GM23338 (cell line): Measurements from ENCODE around the gene SARS2. TPM values are rescaled to one million over a fixed set of nuclear protein-coding genes. Genes with fewer than 3 reads are reported as not detected.
"Not testable (repeated sequence)": the region's sequence is repeated elsewhere in the genome, so short reads cannot be mapped to it uniquely, and the experiment has no call there.

Experiments
- ATAC-seq: fragments of 200-7000 bp; cut with Tn5 transposase; 3 replicates; pipeline ENCODE4 v1.9.1; 2020
- DNase-seq: peaks from one replicate; pipeline ENCODE4 v3.0.0-alpha.2; 2015; ENCODE audit warnings: low spot score
- H2AFZ ChIP-seq: fragments of 200-600 bp; sonication (generic); 2 replicates; pipeline ENCODE4 v1.8.0; 2016; ENCODE audit warnings: antibody characterized with exemption, mild to moderate bottlenecking, moderate library complexity
- H3F3A ChIP-seq: fragments of 200-600 bp; sonication (generic); replicated peaks from 2 replicates; pipeline ENCODE4 v1.8.0; 2017; ENCODE audit warnings: antibody characterized with exemption, mixed run types, low read depth
- H3K27ac ChIP-seq: fragments of 200-600 bp; sonication (generic); 2 replicates; pipeline ENCODE4 v1.6.1; 2016; ENCODE audit warnings: low read depth
- H3K27me3 ChIP-seq: fragments of 200-600 bp; sonication (generic); 2 replicates; pipeline ENCODE4 v1.8.0; 2016; ENCODE audit warnings: mild to moderate bottlenecking, mixed run types, moderate library complexity; ENCODE audit not compliant: insufficient read depth
- H3K36me3 ChIP-seq: fragments of 200-600 bp; sonication (generic); 2 replicates; pipeline ENCODE4 v1.8.0; 2016; ENCODE audit warnings: mild to moderate bottlenecking; ENCODE audit not compliant: insufficient read depth
- H3K4me1 ChIP-seq: fragments of 200-600 bp; sonication (generic); 2 replicates; pipeline ENCODE4 v1.8.0; 2016; ENCODE audit warnings: mild to moderate bottlenecking, moderate library complexity; ENCODE audit not compliant: insufficient read depth
- H3K4me2 ChIP-seq: fragments of 200-600 bp; sonication (generic); 2 replicates; pipeline ENCODE4 v1.7.1; 2017; ENCODE audit warnings: mixed run types
- H3K4me3 ChIP-seq: fragments of 200-600 bp; sonication (generic); 2 replicates; pipeline ENCODE4 v1.6.1; 2016; ENCODE audit warnings: mixed run types
- H3K79me2 ChIP-seq: fragments of 200-600 bp; sonication (generic); replicated peaks from 2 replicates; pipeline ENCODE4 v1.8.0; 2017; ENCODE audit warnings: mild to moderate bottlenecking; ENCODE audit not compliant: insufficient read depth
- H3K9me2 ChIP-seq: fragments of 200-600 bp; sonication (generic); 2 replicates; pipeline ENCODE4 v1.8.0; 2017; ENCODE audit not compliant: insufficient read depth
- H4K20me1 ChIP-seq: fragments of 200-600 bp; sonication (generic); replicated peaks from 2 replicates; pipeline ENCODE4 v1.8.0; 2017; ENCODE audit warnings: mild to moderate bottlenecking; ENCODE audit not compliant: insufficient read depth
- H3K27ac Mint-ChIP-seq: 2 replicates; pipeline ENCODE4 v1.8.0; 2020; ENCODE audit warnings: inconsistent platforms, mild to moderate bottlenecking, moderate library complexity, mixed read lengths
- H3K27me3 Mint-ChIP-seq: 3 replicates; pipeline ENCODE4 v1.8.0; 2022; ENCODE audit warnings: low read depth, mild to moderate bottlenecking, moderate library complexity, mixed read lengths, inconsistent platforms; ENCODE audit not compliant: insufficient read depth, poor library complexity
- H3K36me3 Mint-ChIP-seq: 3 replicates; pipeline ENCODE4 v1.8.0; 2021; ENCODE audit warnings: low read depth, mild to moderate bottlenecking, inconsistent platforms, moderate library complexity, mixed read lengths
- H3K4me1 Mint-ChIP-seq: 3 replicates; pipeline ENCODE4 v1.8.0; 2020; ENCODE audit warnings: mild to moderate bottlenecking, inconsistent platforms, mixed read lengths
- H3K4me3 Mint-ChIP-seq: 3 replicates; pipeline ENCODE4 v1.8.0; 2021; ENCODE audit warnings: moderate library complexity, mild to moderate bottlenecking, inconsistent platforms, mixed read lengths
- H3K9me3 Mint-ChIP-seq: 3 replicates; pipeline ENCODE4 v1.8.0; 2020; ENCODE audit warnings: moderate library complexity, mild to moderate bottlenecking, inconsistent platforms, mixed read lengths
- CREB1 ChIP-seq: fragments of 250-450 bp; sonication (Bioruptor Pico); IDR thresholded peaks from 2 replicates; pipeline ENCODE4 v1.5.0; 2020; ENCODE audit warnings: low read depth, mild to moderate bottlenecking, moderate library complexity
- EZH2 ChIP-seq: fragments of 200-600 bp; sonication (generic); IDR thresholded peaks from one replicate; pipeline ENCODE4 v1.8.0; 2017; ENCODE audit warnings: antibody characterized with exemption, mild to moderate bottlenecking, low read depth; ENCODE audit not compliant: unreplicated experiment
- POLR2AphosphoS5 ChIP-seq: IDR thresholded peaks from 2 replicates; pipeline ENCODE4 v1.6.1; 2016; ENCODE audit warnings: antibody characterized with exemption, low read depth
- STAT1 ChIP-seq: IDR thresholded peaks from one replicate; pipeline ENCODE4 v1.6.1; 2016; ENCODE audit warnings: antibody characterized with exemption; ENCODE audit not compliant: unreplicated experiment
- polyA plus RNA-seq: library from polyadenylated mRNA; unstranded; fragments of >200 nt; fragmentation: Nextera tagmentation; extraction: Ambion mirVana; gene quantifications from 2 replicates; pipeline ENCODE4 v1.2.1, GENCODE V29; 2016
- total RNA-seq: library from RNA; depleted of rRNA; stranded (reverse); fragments of >200 nt; shearing (Covaris generic); gene quantifications from 2 replicates; pipeline ENCODE4 v1.2.3, GENCODE V29; 2014
- TF ChIP-seq, protein P1 (sequence below), 2 experiments: fragments of 200-600 bp in 1 of 2; sonication (generic) in 1 of 2; conservative IDR thresholded peaks; 2 replicates each; pipeline versions ENCODE4 v1.5.1 to v1.6.1; 2016 to 2017; ENCODE audit warnings: antibody characterized with exemption in 2 of 2, low read depth in 2 of 2, mild to moderate bottlenecking in 2 of 2, moderate library complexity in 1 of 2
- TF ChIP-seq, protein P2 (sequence below): IDR thresholded peaks from one replicate; pipeline ENCODE4 v1.6.1; 2018; ENCODE audit warnings: antibody characterized with exemption; ENCODE audit not compliant: unreplicated experiment

Gene SARS2
- total and polyA plus RNA-seq, 2 experiments from 2014 or later: 70.6 to 75.7 TPM

DNA sequence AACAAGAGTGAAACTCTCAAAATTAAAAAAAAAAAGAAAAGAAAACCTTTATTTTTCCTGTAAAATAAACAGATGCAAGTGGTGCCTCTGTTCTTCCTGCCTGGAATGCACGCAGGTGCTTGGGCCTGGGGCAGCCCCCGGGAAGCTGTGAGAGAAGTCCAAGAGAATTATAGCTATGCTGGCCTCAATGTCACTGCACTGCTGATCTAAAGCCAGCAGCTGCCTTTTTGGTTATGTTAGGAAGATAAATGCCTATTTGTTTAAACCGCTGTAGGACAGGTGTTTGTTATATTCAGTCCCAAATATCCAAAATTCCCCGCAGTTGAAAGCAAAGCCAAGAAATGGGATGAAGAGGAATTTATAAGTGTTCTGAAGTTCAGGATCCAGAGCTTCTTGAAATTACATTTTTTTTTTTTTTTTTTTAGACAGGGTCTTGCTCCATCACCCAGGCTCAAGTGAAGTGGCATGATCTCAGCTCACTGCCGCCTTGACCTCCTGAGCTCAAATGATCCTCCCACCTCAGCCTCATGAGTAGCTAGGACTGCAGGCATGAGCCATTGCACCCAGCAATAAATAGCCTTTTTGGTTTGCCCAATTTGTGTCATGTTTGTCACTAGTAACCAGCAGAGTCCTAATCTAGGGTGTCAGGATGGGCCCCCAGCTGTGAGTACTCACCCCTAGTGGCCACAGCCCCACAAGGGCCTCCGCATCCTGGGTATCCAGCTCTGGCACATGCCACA, 54.7 kb downstream of the SARS2 start:
- no peak overlapping the region for H2AFZ ChIP-seq
- DNase-seq: no peak
- Mint-ChIP-seq H3K27me3 (peaks cover 10% of the 10 kb centered on the region), H3K4me1 (peaks cover 21% of the 10 kb centered on the region), H3K4me3 (no peak overlapping the region), H3K9me3 (no peaks in the 10 kb centered on the region; the same call in 2 of the 3 replicates), H3K27ac (no peak overlapping the region; the same call in 1 of the 2 replicates), H3K36me3 (no peaks in the 10 kb centered on the region)
- peaks cover 3% of the 10 kb centered on the region; the same call in 1 of the 2 replicates for H3K27me3 ChIP-seq
- H3F3A ChIP-seq: 0 out of 2 replicates have a peak, but pooled peaks cover 3% of the 10 kb centered on the region
- no peaks in the 10 kb centered on the region for H3K9me2 ChIP-seq
- peaks cover 17% of the 10 kb centered on the region for H3K4me1 ChIP-seq
- no peaks in the 10 kb centered on the region for H3K79me2 ChIP-seq
- H3K4me2 ChIP-seq: no peak overlapping the region
- H3K27ac ChIP-seq: no peak overlapping the region
- no peak for ATAC-seq
- no peak overlapping the region for H3K4me3 ChIP-seq
- no peak for TF ChIP-seq POLR2AphosphoS5
- TF ChIP-seq, protein P1, sequence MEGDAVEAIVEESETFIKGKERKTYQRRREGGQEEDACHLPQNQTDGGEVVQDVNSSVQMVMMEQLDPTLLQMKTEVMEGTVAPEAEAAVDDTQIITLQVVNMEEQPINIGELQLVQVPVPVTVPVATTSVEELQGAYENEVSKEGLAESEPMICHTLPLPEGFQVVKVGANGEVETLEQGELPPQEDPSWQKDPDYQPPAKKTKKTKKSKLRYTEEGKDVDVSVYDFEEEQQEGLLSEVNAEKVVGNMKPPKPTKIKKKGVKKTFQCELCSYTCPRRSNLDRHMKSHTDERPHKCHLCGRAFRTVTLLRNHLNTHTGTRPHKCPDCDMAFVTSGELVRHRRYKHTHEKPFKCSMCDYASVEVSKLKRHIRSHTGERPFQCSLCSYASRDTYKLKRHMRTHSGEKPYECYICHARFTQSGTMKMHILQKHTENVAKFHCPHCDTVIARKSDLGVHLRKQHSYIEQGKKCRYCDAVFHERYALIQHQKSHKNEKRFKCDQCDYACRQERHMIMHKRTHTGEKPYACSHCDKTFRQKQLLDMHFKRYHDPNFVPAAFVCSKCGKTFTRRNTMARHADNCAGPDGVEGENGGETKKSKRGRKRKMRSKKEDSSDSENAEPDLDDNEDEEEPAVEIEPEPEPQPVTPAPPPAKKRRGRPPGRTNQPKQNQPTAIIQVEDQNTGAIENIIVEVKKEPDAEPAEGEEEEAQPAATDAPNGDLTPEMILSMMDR (conservative IDR thresholded peaks at IDR 0.05; ENCODE audit: low read depth in 2 of 2): peak in 1 of 2 experiments; percentile 21; a peak in 1 of 4 replicates
- H4K20me1 ChIP-seq: no peaks in the 10 kb centered on the region
- H3K36me3 ChIP-seq: no peaks in the 10 kb centered on the region

DNA sequence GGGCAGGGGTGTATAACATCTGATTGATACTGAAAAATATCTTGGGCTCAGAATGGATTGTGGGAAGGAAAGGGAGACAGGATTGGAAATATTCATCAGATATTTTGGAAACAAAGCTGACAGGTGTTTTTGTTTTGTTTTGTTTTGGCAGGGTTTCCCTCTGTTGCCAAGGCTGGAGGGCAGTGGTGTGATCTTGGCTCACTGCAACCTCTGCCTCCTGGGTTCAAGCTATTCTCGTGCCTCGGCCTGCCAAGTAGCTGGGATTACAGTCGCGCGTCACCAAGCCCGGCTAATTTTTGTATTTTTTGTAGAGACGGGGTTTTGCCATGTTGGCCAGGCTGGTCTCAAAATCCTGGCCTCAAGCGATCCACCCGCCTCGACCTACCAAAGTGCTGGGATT, 57.2 kb downstream of the SARS2 start:
- not testable (repeated sequence) for H3K4me3 ChIP-seq, ATAC-seq, H3K79me2 ChIP-seq, H3K36me3 Mint-ChIP-seq, H3K4me3 Mint-ChIP-seq, H2AFZ ChIP-seq, H3K9me2 ChIP-seq, H3F3A ChIP-seq, H3K27ac Mint-ChIP-seq, H3K27ac ChIP-seq, H4K20me1 ChIP-seq, H3K36me3 ChIP-seq, H3K9me3 Mint-ChIP-seq, H3K4me2 ChIP-seq, DNase-seq
- Histone ChIP-seq H3K27me3 (peaks cover 19% of the 10 kb centered on the region), H3K4me1 (peaks cover 14% of the 10 kb centered on the region)
- Mint-ChIP-seq H3K4me1 (peaks cover 22% of the 10 kb centered on the region), H3K27me3 (peaks cover 11% of the 10 kb centered on the region)

DNA sequence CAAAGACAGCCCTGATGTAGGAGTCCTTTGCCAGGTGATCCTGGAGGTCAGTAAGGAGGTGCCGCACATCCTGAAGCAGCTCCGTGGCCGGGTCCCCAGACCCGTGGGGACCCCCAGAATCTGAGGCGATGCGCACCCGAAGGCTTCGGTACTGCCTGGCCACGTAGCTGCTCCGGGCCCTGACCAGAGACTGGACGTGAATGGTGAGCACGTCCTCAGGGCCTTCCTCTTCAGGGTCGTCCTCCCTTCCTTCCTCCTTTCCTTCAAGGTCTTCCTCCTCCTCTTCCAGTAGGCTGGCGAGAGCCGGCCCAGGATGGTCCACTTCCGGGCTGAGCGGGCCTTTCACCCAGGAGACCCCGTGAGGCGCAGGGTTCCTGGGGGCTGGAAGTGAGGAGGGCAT, 60.0 kb downstream of the SARS2 start:
- Mint-ChIP-seq H3K4me1 (peaks cover 8% of the 10 kb centered on the region; the same call in 2 of the 3 replicates), H3K9me3 (no peaks in the 10 kb centered on the region; the same call in 2 of the 3 replicates), H3K27ac (no peak overlapping the region), H3K27me3 (peaks cover 10% of the 10 kb centered on the region), H3K36me3 (no peaks in the 10 kb centered on the region), H3K4me3 (peak overlapping the region; percentile 72)
- H3K9me2 ChIP-seq: no peaks in the 10 kb centered on the region
- no peak overlapping the region; the same call in 1 of the 2 replicates for H2AFZ ChIP-seq
- peaks cover 10% of the 10 kb centered on the region; the same call in 1 of the 2 replicates for H3F3A ChIP-seq
- ATAC-seq (no peak), DNase-seq (no peak)
- H4K20me1 ChIP-seq: no peaks in the 10 kb centered on the region
- H3K4me2 ChIP-seq: peak overlapping the region; percentile 91
- no peaks in the 10 kb centered on the region for H3K36me3 ChIP-seq
- H3K4me3 ChIP-seq: peak overlapping the region; percentile 81; the same call in 1 of the 2 replicates
- H3K27ac ChIP-seq: no peak overlapping the region
- H3K79me2 ChIP-seq: no peaks in the 10 kb centered on the region
- TF ChIP-seq POLR2AphosphoS5: no peak
- TF ChIP-seq STAT1: no peak
- TF ChIP-seq, protein P2, sequence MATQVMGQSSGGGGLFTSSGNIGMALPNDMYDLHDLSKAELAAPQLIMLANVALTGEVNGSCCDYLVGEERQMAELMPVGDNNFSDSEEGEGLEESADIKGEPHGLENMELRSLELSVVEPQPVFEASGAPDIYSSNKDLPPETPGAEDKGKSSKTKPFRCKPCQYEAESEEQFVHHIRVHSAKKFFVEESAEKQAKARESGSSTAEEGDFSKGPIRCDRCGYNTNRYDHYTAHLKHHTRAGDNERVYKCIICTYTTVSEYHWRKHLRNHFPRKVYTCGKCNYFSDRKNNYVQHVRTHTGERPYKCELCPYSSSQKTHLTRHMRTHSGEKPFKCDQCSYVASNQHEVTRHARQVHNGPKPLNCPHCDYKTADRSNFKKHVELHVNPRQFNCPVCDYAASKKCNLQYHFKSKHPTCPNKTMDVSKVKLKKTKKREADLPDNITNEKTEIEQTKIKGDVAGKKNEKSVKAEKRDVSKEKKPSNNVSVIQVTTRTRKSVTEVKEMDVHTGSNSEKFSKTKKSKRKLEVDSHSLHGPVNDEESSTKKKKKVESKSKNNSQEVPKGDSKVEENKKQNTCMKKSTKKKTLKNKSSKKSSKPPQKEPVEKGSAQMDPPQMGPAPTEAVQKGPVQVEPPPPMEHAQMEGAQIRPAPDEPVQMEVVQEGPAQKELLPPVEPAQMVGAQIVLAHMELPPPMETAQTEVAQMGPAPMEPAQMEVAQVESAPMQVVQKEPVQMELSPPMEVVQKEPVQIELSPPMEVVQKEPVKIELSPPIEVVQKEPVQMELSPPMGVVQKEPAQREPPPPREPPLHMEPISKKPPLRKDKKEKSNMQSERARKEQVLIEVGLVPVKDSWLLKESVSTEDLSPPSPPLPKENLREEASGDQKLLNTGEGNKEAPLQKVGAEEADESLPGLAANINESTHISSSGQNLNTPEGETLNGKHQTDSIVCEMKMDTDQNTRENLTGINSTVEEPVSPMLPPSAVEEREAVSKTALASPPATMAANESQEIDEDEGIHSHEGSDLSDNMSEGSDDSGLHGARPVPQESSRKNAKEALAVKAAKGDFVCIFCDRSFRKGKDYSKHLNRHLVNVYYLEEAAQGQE: no peak
- TF ChIP-seq, protein P1 (conservative IDR thresholded peaks at IDR 0.05; ENCODE audit: low read depth in 2 of 2): no peak
- TF ChIP-seq CREB1 (CRISPR knock-in tag): no peak
- TF ChIP-seq EZH2: no peak
- no peaks in the 10 kb centered on the region for H3K4me1 ChIP-seq
- H3K27me3 ChIP-seq: peaks cover 19% of the 10 kb centered on the region
